Stimulated activated naive CD4-positive, alpha-beta T cell (primary cell): ENCODE data around the gene TMEM164.

ENCODE experiments used
- DNase-seq, 6 experiments: peaks; one replicate each; lab custom pipeline; 2025; lab: John Stamatoyannopoulos, UW

Gene TMEM164

GRCh38 chrX:110081320-110081719, 78.4 kb downstream of the TMEM164 start:
- no peak for DNase-seq

GRCh38 chrX:110081740-110082139, 78.8 kb downstream of the TMEM164 start:
- no peak for DNase-seq

- no peak for DNase-seq
These were observed 79.2 kb downstream of the TMEM164 start for GRCh38 chrX:110082161-110082560.

- DNase-seq, result no peak
These were observed 83.4 kb downstream of the TMEM164 start for GRCh38 chrX:110086162-110086915.

- DNase-seq, result no peak
These were observed 84.1 kb downstream of the TMEM164 start for GRCh38 chrX:110086916-110087484.

GRCh38 chrX:110087485-110088356, 84.8 kb downstream of the TMEM164 start:
- DNase-seq, result no peak

GRCh38 chrX:110089656-110090403, 86.9 kb downstream of the TMEM164 start:
- DNase-seq, result no peak

- no peak for DNase-seq
These were observed 95.0 kb downstream of the TMEM164 start for GRCh38 chrX:110097920-110098319.

- DNase-seq, result no peak
These were observed 100.4 kb downstream of the TMEM164 start for GRCh38 chrX:110103344-110103743.

- no peak for DNase-seq
These were observed 101.2 kb downstream of the TMEM164 start for GRCh38 chrX:110104078-110104477.

GRCh38 chrX:110108381-110108821, 105.5 kb downstream of the TMEM164 start:
- DNase-seq, result no peak

GRCh38 chrX:110114260-110114776, 111.4 kb downstream of the TMEM164 start:
- no peak for DNase-seq

- DNase-seq, result no peak
These were observed 113.4 kb downstream of the TMEM164 start for GRCh38 chrX:110116066-110116980.

GRCh38 chrX:110118530-110118929, 115.6 kb downstream of the TMEM164 start:
- DNase-seq, result no peak

- DNase-seq, result no peak
These were observed 116.6 kb downstream of the TMEM164 start for GRCh38 chrX:110119480-110119879.

- no peak for DNase-seq
These were observed 117.1 kb downstream of the TMEM164 start for GRCh38 chrX:110120025-110120424.

GRCh38 chrX:110123331-110123782, 120.4 kb downstream of the TMEM164 start:
- DNase-seq, result no peak

- DNase-seq, result no peak
These were observed 122.7 kb downstream of the TMEM164 start for GRCh38 chrX:110125446-110126162.

- no peak for DNase-seq
These were observed 128.1 kb downstream of the TMEM164 start for GRCh38 chrX:110131031-110131430.
